ENCODE data around the gene JARID2.

- TF ChIP-seq, protein P1, sequence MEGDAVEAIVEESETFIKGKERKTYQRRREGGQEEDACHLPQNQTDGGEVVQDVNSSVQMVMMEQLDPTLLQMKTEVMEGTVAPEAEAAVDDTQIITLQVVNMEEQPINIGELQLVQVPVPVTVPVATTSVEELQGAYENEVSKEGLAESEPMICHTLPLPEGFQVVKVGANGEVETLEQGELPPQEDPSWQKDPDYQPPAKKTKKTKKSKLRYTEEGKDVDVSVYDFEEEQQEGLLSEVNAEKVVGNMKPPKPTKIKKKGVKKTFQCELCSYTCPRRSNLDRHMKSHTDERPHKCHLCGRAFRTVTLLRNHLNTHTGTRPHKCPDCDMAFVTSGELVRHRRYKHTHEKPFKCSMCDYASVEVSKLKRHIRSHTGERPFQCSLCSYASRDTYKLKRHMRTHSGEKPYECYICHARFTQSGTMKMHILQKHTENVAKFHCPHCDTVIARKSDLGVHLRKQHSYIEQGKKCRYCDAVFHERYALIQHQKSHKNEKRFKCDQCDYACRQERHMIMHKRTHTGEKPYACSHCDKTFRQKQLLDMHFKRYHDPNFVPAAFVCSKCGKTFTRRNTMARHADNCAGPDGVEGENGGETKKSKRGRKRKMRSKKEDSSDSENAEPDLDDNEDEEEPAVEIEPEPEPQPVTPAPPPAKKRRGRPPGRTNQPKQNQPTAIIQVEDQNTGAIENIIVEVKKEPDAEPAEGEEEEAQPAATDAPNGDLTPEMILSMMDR (IDR thresholded peaks at IDR 0.05) = no peak
- TF ChIP-seq POLR2A (IDR thresholded peaks at IDR 0.05) = no peak
Measured at GRCh38 chr6:15570171-15570570, 324.3 kb downstream of the JARID2 start.

Data from testis (tissue), 2 donors.